Breast epithelium (tissue), 4 donors: ENCODE measurements around the gene TLR8. TPM values are rescaled to one million over a fixed set of nuclear protein-coding genes. Genes with fewer than 3 reads are reported as not detected.

Experiments used
- DNase-seq, 2 donors: peaks; one replicate each; pipeline ENCODE4 v3.0.0-alpha.2; 2019; ENCODE audit warnings: low spot score in 2 of 2
- H3K27ac ChIP-seq, 2 donors: fragments of 200-600 bp; sonication (generic) in 1 of 2; one replicate each; pipeline ENCODE4 v1.5.1; 2016 to 2019; ENCODE audit warnings: mild to moderate bottlenecking in 1 of 2
- H3K27me3 ChIP-seq, 2 donors: fragments of 200-600 bp; sonication (generic) in 1 of 2; one replicate each; pipeline versions ENCODE4 v1.5.1 to v1.6.0; 2017 to 2019; ENCODE audit warnings: control low read depth in 1 of 2, mild to moderate bottlenecking in 1 of 2
- H3K36me3 ChIP-seq: fragments of 200-600 bp; one replicate; pipeline ENCODE4 v1.5.1; 2019
- H3K4me1 ChIP-seq, 2 donors: fragments of 200-600 bp; sonication (generic); one replicate each; pipeline ENCODE4 v1.5.1; 2016 to 2019; ENCODE audit warnings: control low read depth in 1 of 2
- H3K4me3 ChIP-seq, 3 donors: fragments of 200-600 bp; sonication (generic); 1 replicate in 2 of 3; 2 replicates in 1 of 3; pipeline ENCODE4 v1.5.1; 2016 to 2019; ENCODE audit warnings: mild to moderate bottlenecking in 3 of 3, moderate library complexity in 2 of 3
- H3K9me3 ChIP-seq, 2 donors: fragments of 200-600 bp; sonication (generic) in 1 of 2; one replicate each; pipeline ENCODE4 v1.5.1; 2016 to 2019; ENCODE audit warnings: control low read depth in 1 of 2
- POLR2A ChIP-seq: fragments of 450-650 bp; IDR thresholded peaks from one replicate; pipeline ENCODE4 v1.6.1; 2016; ENCODE audit warnings: antibody characterized with exemption, mild to moderate bottlenecking, moderate library complexity
- POLR2AphosphoS5 ChIP-seq, 3 donors: sonication (generic); formaldehyde crosslinking; IDR thresholded peaks; one replicate each; pipeline ENCODE4 v1.6.1; 2017; ENCODE audit warnings: antibody characterized with exemption in 3 of 3
- intact Hi-C: fragments of 100-400 bp; cut with DNase I; formaldehyde crosslinking; loops from one replicate; pipeline ENCODE4 v1.15.1; 2023; ENCODE audit warnings: low total_unique reads
- total RNA-seq, 3 donors: library from RNA; depleted of rRNA; stranded (reverse); fragments of >200 nt; gene quantifications; one replicate each; pipeline ENCODE4 v1.1.0, GENCODE V29; 2016
- TF ChIP-seq, protein P1 (sequence below), 3 donors: fragments of 450-650 bp; IDR thresholded peaks; one replicate each; pipeline ENCODE4 v1.5.1; 2016 to 2017; ENCODE audit warnings: antibody characterized with exemption in 3 of 3, mild to moderate bottlenecking in 3 of 3, moderate library complexity in 3 of 3

TLR8 gene
- total RNA-seq, 3 donors from 2014 or later, result 0.66 to 6.6 (median 1.0) TPM

DNA sequence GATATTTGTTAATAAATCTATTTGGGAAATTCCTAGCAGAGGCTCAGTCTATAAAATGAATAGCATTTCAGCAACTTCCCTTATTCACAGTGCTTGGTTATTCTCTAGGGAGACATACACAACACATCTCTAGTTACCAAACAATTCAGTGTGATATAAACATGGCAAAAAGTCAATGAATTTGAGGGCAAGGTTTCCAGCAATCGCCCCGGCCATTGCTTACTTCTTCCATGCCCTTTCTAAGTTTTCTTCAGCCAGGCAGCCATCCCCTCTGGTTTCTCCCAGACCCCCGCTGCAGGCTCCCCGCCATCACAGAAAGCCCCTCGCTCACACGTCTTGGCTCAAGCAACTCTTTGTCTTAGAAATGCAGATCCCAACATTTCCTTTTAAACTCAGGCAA lies 35.2 kb upstream of the TLR8 start:
- H3K27me3 ChIP-seq, result peaks cover 0 to 20% of the 10 kb centered on the region in 2 donors
- intact Hi-C loops, result no loop called here
- TF ChIP-seq, protein P1, sequence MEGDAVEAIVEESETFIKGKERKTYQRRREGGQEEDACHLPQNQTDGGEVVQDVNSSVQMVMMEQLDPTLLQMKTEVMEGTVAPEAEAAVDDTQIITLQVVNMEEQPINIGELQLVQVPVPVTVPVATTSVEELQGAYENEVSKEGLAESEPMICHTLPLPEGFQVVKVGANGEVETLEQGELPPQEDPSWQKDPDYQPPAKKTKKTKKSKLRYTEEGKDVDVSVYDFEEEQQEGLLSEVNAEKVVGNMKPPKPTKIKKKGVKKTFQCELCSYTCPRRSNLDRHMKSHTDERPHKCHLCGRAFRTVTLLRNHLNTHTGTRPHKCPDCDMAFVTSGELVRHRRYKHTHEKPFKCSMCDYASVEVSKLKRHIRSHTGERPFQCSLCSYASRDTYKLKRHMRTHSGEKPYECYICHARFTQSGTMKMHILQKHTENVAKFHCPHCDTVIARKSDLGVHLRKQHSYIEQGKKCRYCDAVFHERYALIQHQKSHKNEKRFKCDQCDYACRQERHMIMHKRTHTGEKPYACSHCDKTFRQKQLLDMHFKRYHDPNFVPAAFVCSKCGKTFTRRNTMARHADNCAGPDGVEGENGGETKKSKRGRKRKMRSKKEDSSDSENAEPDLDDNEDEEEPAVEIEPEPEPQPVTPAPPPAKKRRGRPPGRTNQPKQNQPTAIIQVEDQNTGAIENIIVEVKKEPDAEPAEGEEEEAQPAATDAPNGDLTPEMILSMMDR (IDR thresholded peaks at IDR 0.05), result no peak
- TF ChIP-seq POLR2A (no peak), POLR2AphosphoS5 (IDR thresholded peaks at IDR 0.05) (no peak)
- H3K9me3 ChIP-seq, result no peaks in the 10 kb centered on the region
- H3K4me1 ChIP-seq, result no peaks in the 10 kb centered on the region
- no peaks in the 10 kb centered on the region for H3K36me3 ChIP-seq
- DNase-seq, result no peak
- no peak overlapping the region for H3K4me3 ChIP-seq
- H3K27ac ChIP-seq, result no peak overlapping the region

DNA sequence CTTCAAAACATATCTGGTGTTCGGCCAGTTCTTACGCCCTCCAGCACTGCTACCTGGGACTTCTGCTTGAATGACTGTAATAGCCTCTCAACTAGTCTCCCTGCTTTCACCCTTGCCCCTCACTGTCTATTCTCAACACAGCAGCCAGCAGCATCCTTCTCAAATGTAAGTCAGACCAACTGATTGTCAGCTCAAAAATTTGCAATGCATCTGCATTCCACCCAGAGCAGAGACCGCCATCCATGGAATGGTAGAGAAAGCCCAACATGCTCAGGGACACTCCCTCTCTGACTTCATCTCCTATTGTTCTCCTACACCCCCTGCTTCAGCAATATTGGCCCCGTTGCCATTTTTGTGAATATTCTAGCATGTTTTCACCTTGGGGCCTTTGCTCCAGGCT lies 33.7 kb upstream of the TLR8 start:
- H3K27ac ChIP-seq, result no peak overlapping the region
- no peak for DNase-seq
- no peak overlapping the region for H3K4me3 ChIP-seq
- no peaks in the 10 kb centered on the region for H3K36me3 ChIP-seq
- peaks cover 0 to 16% of the 10 kb centered on the region in 2 donors for H3K27me3 ChIP-seq
- TF ChIP-seq, protein P1 (IDR thresholded peaks at IDR 0.05), result no peak
- TF ChIP-seq POLR2A (no peak), POLR2AphosphoS5 (IDR thresholded peaks at IDR 0.05) (no peak)
- no peaks in the 10 kb centered on the region for H3K4me1 ChIP-seq
- H3K9me3 ChIP-seq, result no peaks in the 10 kb centered on the region
- intact Hi-C loops, result no loop called here

DNA sequence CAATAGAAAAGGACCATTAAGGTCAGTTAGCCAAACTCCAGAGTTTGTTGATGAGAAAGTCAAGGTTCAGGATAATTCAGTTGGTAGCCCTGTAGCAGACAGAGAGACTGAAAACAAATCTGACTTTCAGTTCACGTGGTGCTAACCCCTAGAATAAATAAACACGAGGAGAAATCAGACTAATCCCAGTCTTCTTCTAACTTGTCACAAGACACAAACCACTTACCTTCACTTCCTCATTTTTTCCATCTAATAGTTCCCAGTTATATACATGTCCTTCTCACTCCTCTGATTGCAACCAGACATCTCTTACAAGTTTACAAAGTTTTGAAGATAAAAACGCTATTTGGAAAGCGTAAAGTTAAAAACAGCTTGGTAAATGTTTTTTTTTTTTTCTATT lies 31.8 kb upstream of the TLR8 start:
- Histone ChIP-seq H3K27ac (no peak overlapping the region), H3K9me3 (no peaks in the 10 kb centered on the region), H3K4me1 (no peaks in the 10 kb centered on the region), H3K4me3 (no peak overlapping the region), H3K36me3 (no peaks in the 10 kb centered on the region), H3K27me3 (peaks cover 0 to 16% of the 10 kb centered on the region in 2 donors)
- TF ChIP-seq, protein P1 (IDR thresholded peaks at IDR 0.05), result no peak
- no peak for TF ChIP-seq POLR2A
- TF ChIP-seq POLR2AphosphoS5 (IDR thresholded peaks at IDR 0.05), result no peak
- DNase-seq, result no peak
- intact Hi-C loops, result no loop called here

DNA sequence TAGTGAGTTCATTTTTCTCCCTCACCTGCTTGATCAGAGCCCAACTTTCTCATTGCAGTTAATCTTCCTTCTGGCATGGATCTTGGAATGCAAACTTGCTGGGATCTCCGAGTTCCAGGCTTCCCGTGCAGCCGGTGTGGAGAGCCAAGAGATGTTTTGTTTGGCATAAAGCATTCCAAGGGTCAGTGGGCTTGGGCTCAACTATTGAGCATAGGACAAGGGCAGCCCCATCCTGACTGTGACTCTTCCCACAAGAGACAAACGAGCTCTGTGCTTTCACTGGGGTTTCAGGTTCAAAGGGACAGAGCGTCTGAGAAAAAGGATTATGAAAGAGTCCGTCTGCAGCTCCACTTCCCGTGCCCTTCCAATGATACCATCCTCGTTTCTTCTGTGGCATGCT lies 29.0 kb upstream of the TLR8 start:
- Histone ChIP-seq H3K4me1 (no peaks in the 10 kb centered on the region), H3K36me3 (no peaks in the 10 kb centered on the region), H3K27me3 (peaks cover 0 to 26% of the 10 kb centered on the region in 2 donors), H3K9me3 (no peaks in the 10 kb centered on the region), H3K27ac (no peak overlapping the region), H3K4me3 (no peak overlapping the region)
- intact Hi-C loops, result no loop called here
- TF ChIP-seq, protein P1 (IDR thresholded peaks at IDR 0.05), result no peak
- TF ChIP-seq POLR2A (no peak), POLR2AphosphoS5 (IDR thresholded peaks at IDR 0.05) (no peak)
- no peak for DNase-seq

DNA sequence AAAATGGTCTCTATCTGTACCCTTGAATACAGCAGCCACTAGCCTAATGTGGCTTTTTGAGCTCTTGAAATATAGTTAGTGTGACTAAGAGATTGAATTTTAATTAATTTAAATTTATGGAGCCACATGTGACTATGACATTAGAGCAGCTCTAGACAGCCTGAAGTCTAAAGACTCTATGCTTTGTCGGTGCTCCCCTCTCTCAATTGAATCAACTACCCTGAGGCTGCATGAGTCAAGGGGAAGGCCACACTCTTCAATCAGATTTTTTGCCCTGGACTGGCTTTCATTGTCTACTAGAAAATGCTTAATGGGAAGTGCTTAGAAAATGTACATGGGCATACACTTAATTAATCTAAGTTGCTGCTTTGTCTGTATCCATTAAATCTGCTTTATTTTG lies 27.9 kb upstream of the TLR8 start:
- no peak overlapping the region for H3K4me3 ChIP-seq
- intact Hi-C loops, result no loop called here
- no peak for DNase-seq
- H3K4me1 ChIP-seq, result no peaks in the 10 kb centered on the region
- no peaks in the 10 kb centered on the region for H3K9me3 ChIP-seq
- H3K27ac ChIP-seq, result no peak overlapping the region
- TF ChIP-seq POLR2A, result no peak
- TF ChIP-seq POLR2AphosphoS5 (IDR thresholded peaks at IDR 0.05), result no peak
- TF ChIP-seq, protein P1 (IDR thresholded peaks at IDR 0.05), result no peak
- peaks cover 0 to 31% of the 10 kb centered on the region in 2 donors for H3K27me3 ChIP-seq
- H3K36me3 ChIP-seq, result no peaks in the 10 kb centered on the region
